Omental fat pad (tissue), 4 donors: ENCODE measurements around the gene EPHA4. TPM values are rescaled to one million over a fixed set of nuclear protein-coding genes. Genes with fewer than 3 reads are reported as not detected.

Experiments used
- ATAC-seq: fragments of 150-250 bp; one replicate; pipeline ENCODE4 v1.9.1; 2016; ENCODE audit warnings: mild to moderate bottlenecking, moderate library complexity; ENCODE audit not compliant: low FRiP score
- DNase-seq: peaks from one replicate; pipeline ENCODE4 v3.0.0-alpha.2; 2019; ENCODE audit warnings: low spot score
- total RNA-seq, 4 donors: library from RNA; depleted of rRNA; stranded (reverse); fragments of >200 nt; gene quantifications; one replicate each; pipeline ENCODE4 v1.1.0, GENCODE V29; 2016
- TF ChIP-seq, protein P1 (sequence below), 3 donors: fragments of 450-650 bp; IDR thresholded peaks; one replicate each; pipeline ENCODE4 v1.5.1; 2016 to 2017; ENCODE audit warnings: antibody characterized with exemption in 3 of 3, mild to moderate bottlenecking in 3 of 3, moderate library complexity in 2 of 3

The EPHA4 gene
- total RNA-seq, 4 donors from 2014 or later = 18.5 to 43.0 (median 23.6) TPM

DNA sequence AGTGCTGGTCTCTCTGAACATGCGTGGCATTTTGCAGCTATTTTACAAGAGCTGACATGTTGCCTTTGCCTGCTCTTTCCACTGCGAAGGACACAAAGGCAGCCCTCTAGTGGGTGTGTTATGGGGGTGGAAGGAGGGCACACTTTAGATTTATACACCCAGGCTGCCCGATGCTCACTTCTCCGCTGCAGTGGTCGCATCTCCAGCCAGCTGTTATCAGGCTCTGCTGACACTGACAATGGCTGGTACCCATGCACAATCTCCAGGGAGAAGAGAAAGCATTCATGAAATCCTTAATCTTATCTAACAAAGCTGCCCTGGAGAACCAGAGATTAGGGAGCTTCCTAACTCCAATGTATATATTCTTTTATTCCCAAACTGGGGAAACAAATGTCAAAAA lies 113.5 kb downstream of the EPHA4 start:
- no peak for ATAC-seq
- TF ChIP-seq, protein P1, sequence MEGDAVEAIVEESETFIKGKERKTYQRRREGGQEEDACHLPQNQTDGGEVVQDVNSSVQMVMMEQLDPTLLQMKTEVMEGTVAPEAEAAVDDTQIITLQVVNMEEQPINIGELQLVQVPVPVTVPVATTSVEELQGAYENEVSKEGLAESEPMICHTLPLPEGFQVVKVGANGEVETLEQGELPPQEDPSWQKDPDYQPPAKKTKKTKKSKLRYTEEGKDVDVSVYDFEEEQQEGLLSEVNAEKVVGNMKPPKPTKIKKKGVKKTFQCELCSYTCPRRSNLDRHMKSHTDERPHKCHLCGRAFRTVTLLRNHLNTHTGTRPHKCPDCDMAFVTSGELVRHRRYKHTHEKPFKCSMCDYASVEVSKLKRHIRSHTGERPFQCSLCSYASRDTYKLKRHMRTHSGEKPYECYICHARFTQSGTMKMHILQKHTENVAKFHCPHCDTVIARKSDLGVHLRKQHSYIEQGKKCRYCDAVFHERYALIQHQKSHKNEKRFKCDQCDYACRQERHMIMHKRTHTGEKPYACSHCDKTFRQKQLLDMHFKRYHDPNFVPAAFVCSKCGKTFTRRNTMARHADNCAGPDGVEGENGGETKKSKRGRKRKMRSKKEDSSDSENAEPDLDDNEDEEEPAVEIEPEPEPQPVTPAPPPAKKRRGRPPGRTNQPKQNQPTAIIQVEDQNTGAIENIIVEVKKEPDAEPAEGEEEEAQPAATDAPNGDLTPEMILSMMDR (IDR thresholded peaks at IDR 0.05) = no peak
- DNase-seq = no peak

DNA sequence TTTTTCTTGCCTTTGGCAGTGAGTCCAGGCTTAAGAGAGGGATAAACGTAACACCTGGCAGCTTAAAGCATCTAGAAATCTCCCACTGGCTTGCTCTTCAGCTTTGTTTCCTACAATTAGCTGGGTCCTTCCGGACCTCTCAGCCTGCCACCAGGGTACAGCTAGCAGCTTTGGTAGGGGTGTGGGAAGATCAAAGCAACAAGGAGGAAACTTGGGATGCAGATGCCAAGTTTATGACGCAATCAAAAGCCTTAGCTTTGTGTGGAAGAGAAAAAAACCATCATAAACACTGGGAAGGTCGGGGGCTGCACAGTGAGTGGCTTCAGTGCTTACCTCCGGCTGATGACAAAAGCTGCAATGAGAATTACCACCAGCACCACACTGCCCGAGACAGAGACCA lies 116.9 kb downstream of the EPHA4 start:
- ATAC-seq (no peak), DNase-seq (no peak)

DNA sequence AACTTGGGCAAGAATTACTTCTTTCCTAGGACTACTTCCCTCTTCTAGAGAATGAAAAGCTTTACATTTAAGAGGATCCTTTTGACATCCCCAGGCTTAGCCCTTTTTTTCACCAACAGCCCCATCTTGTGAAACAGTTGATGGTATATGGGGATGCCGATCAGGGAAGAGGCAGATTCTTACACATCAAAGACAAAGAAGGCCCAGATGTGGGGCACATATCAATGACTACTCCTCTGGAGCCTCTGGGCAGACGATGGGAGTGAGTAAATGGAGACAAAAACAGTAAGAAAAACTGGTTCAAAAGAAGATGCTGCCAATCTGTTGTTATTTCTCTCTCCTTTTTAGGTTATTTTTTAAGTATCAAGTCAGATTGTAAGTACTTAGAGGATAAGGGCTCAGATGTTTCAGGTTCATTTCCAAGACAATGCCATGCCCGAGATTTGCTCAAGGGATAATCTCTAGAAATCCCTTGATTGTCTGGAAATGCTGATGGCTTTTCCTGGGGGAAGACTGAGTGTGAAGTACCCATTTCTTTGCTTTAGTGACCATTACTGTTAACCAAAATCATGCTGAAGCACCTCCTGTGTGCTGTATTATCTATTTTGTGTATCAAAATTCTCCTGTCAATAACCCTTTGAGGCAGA lies 117.5 kb downstream of the EPHA4 start:
- TF ChIP-seq, protein P1 (IDR thresholded peaks at IDR 0.05) = no peak
- ATAC-seq (no peak), DNase-seq (no peak)

More for the DNA sequence above, 116.9 kb downstream of the EPHA4 start:
- TF ChIP-seq, protein P1 (IDR thresholded peaks at IDR 0.05) = no peak

DNA sequence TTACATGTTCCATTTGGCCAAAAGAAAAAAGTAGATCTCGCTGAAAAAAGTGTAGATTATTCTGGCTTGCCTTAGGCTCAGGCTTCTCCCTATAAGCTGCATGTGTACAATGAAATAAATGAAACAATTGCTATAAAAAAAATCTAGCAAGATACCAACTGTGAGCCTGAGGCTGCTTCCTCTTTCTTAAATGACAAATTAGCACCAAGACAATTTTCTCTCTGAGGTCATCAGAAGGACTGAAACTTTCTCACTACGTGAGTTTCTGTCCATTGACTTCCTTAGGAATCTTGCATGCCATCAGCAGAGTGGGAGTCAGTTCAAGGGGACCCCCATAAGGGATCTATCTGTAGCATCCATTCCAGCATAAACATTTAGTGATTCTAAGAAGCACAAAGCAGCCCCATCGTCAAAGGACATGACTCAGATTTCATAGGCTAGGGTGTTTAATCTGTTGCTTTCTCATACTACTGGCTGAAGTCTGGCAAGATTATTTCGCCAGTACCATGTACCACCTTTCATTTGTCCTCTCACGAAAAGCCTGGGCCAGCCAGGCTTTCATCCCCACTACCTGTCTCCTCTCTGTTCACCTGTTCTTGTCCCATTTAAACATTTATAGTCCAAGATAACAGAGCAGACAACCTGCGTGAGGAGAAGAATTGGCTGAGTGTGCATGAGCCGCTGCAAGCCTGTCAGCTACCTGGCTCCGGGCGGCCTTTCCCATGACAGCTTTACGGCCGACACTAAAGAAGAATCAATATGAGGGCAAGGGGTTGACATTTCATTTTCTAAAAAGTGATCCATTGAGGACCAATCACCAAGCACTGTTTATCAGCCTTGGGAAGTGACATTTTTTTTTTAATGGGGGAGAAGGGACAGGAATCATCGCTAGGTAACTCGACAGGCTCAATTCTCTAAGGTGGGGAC lies 120.0 kb downstream of the EPHA4 start:
- TF ChIP-seq, protein P1 (IDR thresholded peaks at IDR 0.05) = no peak
- DNase-seq = no peak
- ATAC-seq = no peak

DNA sequence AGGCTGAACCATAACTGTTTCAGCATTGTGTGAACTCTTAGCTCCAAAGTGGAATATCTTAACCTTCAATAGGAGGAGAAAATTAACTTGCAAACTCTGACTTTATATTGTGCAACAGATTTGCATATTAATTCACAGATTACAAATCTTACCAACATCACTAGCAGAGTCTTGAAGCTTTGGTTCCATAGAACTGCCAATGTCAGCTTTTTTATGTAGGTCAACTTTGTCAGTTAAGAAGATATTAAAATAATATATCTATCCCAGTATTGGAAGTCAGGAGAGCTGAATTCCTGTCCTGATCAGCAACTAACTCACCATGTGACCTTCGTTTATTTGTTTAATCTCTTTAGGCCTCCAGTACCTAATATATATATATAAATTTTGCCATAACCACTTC lies 121.8 kb downstream of the EPHA4 start:
- no peak for ATAC-seq
- TF ChIP-seq, protein P1 (IDR thresholded peaks at IDR 0.05) = no peak
- no peak for DNase-seq

DNA sequence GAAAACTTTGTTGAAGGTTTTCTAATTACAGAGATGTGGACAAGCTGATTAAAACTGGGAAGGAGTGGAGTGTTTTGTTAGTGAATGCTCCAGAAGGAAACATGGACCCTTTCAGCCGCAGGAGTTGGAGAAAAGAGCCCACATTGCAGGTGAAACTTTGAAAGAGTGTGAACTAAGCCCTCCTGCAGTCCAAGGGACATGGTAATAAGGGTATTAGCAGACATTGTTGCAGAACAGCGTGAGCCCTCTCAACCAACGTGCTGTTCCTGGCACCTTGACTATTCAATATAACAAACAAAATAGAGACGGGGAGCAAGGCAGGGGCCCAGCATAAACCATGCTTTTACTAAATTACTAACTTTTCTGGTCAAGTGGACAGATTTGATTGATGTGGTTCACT lies 122.7 kb downstream of the EPHA4 start:
- ATAC-seq (no peak), DNase-seq (no peak)
- TF ChIP-seq, protein P1 (IDR thresholded peaks at IDR 0.05) = no peak
